Trophoblast cell (in vitro differentiated cells and primary cell): ENCODE results near the gene CTSW.

ENCODE experiments used
- DNase-seq, 2 donors: peaks; one replicate each; pipeline ENCODE4 v3.0.0-alpha.2; 2016
- H2AFZ ChIP-seq: 2 replicates; pipeline ENCODE4 v1.6.1; 2013; ENCODE audit warnings: low read length, moderate library complexity, mild to moderate bottlenecking; ENCODE audit not compliant: insufficient read depth, poor library complexity
- H2AK5ac ChIP-seq: 2 replicates; pipeline ENCODE4 v1.6.1; 2013; ENCODE audit warnings: mild to moderate bottlenecking, low read length
- H2BK120ac ChIP-seq: 2 replicates; pipeline ENCODE4 v1.6.1; 2013; ENCODE audit warnings: low read length, mild to moderate bottlenecking, moderate library complexity; ENCODE audit not compliant: insufficient read depth, poor library complexity
- H2BK12ac ChIP-seq: 2 replicates; pipeline ENCODE4 v1.6.1; 2013; ENCODE audit warnings: mild to moderate bottlenecking, low read length, moderate library complexity
- H2BK5ac ChIP-seq: 2 replicates; pipeline ENCODE4 v1.6.1; 2013; ENCODE audit warnings: low read length, low read depth, moderate library complexity, mild to moderate bottlenecking; ENCODE audit not compliant: poor library complexity
- H3K14ac ChIP-seq: 2 replicates; pipeline ENCODE4 v1.6.1; 2013; ENCODE audit warnings: mild to moderate bottlenecking, low read length
- H3K18ac ChIP-seq: 2 replicates; pipeline ENCODE4 v1.6.1; 2013; ENCODE audit warnings: mild to moderate bottlenecking, low read length
- H3K23ac ChIP-seq: 2 replicates; pipeline ENCODE4 v1.6.1; 2013; ENCODE audit warnings: low read length
- H3K27ac ChIP-seq: 2 replicates; pipeline ENCODE4 v1.5.1; 2013; ENCODE audit warnings: low read depth, mild to moderate bottlenecking, inconsistent platforms, low read length, moderate library complexity
- H3K27me3 ChIP-seq: 2 replicates; pipeline ENCODE4 v1.6.1; 2013; ENCODE audit warnings: inconsistent platforms, mild to moderate bottlenecking, low read length, moderate library complexity; ENCODE audit not compliant: insufficient read depth
- H3K36me3 ChIP-seq, 2 experiments: 1 replicate in 1 of 2; 2 replicates in 1 of 2; pipeline ENCODE4 v1.6.1; 2013; ENCODE audit warnings: low read length in 2 of 2, mild to moderate bottlenecking in 2 of 2, moderate library complexity in 1 of 2; ENCODE audit not compliant: insufficient read depth in 2 of 2, control insufficient read depth in 1 of 2
- H3K4ac ChIP-seq: 2 replicates; pipeline ENCODE4 v1.6.1; 2013; ENCODE audit warnings: low read depth, mild to moderate bottlenecking, low read length, moderate library complexity
- H3K4me1 ChIP-seq, 2 experiments: 1 replicate in 1 of 2; 2 replicates in 1 of 2; pipeline ENCODE4 v1.6.1; 2013; ENCODE audit warnings: low read length in 2 of 2, mild to moderate bottlenecking in 2 of 2, moderate library complexity in 1 of 2; ENCODE audit not compliant: insufficient read depth in 2 of 2, control insufficient read depth in 1 of 2
- H3K4me2 ChIP-seq: 2 replicates; pipeline ENCODE4 v1.6.1; 2013; ENCODE audit warnings: inconsistent platforms, mild to moderate bottlenecking, low read length, moderate library complexity
- H3K4me3 ChIP-seq: 2 replicates; pipeline ENCODE4 v1.5.1; 2013; ENCODE audit warnings: mild to moderate bottlenecking, low read depth, low read length, inconsistent platforms
- H3K79me1 ChIP-seq: one replicate; pipeline ENCODE4 v1.6.1; 2013; ENCODE audit warnings: low read length
- H3K79me2 ChIP-seq: 2 replicates; pipeline ENCODE4 v1.6.1; 2013; ENCODE audit warnings: low read length, mild to moderate bottlenecking; ENCODE audit not compliant: control insufficient read depth, insufficient read depth, poor library complexity
- H3K9ac ChIP-seq: 2 replicates; pipeline ENCODE4 v1.6.1; 2013; ENCODE audit warnings: mild to moderate bottlenecking, low read length
- H3K9me3 ChIP-seq: 2 replicates; pipeline ENCODE4 v1.6.1; 2013; ENCODE audit warnings: low read depth, mild to moderate bottlenecking, control low read depth, inconsistent platforms, low read length; ENCODE audit not compliant: insufficient read depth
- H4K12ac ChIP-seq: 2 replicates; pipeline ENCODE4 v1.6.1; 2013; ENCODE audit warnings: low read depth, mild to moderate bottlenecking, low read length, moderate library complexity
- H4K8ac ChIP-seq: 2 replicates; pipeline ENCODE4 v1.6.1; 2013; ENCODE audit warnings: low read depth, mild to moderate bottlenecking, low read length, moderate library complexity
- H4K91ac ChIP-seq: one replicate; pipeline ENCODE4 v1.6.1; 2013; ENCODE audit warnings: low read depth, mild to moderate bottlenecking, low read length, moderate library complexity
- WGBS: extraction: QIAGEN DNeasy Blood & Tissue Kit; methylation state at CpG from one replicate; pipeline ENCODE4 v1.1.7; 2013; ENCODE audit warnings: missing lambda C conversion rate; ENCODE audit not compliant: insufficient read length, insufficient coverage; ENCODE audit errors: extremely low coverage; 5-methylcytosine and 5-hydroxymethylcytosine counted together

The CTSW gene

DNA sequence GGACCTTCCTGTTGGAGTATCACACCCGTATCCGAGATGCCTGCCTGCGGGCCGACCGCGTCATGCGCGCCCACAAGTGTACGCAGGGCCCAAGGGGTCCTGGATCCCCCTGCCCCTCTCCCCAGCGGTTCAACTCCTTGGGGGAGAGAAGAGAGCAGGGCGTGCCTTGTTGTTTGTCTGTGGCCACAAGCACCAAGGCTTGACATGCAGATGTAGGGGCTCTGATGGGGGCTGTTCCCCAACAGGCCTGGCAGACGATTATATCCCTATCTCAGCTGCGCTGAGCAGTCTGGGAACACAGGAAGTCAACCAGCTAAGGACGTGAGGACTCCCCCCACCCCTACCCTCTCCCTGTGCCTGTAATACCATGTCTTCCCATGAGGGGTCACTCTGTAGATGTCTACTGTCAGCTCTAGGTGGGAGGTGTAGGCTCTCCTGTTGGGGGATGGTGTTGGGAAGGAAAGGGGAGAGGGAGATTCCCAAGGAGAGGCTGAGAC lies 28.5 kb upstream of the CTSW start:
- H2AK5ac ChIP-seq, result no peak overlapping the region
- peaks cover 7% of the 10 kb centered on the region for H3K9me3 ChIP-seq
- no peak overlapping the region for H3K18ac ChIP-seq
- H3K79me1 ChIP-seq, result no peaks in the 10 kb centered on the region
- no peak overlapping the region for H3K14ac ChIP-seq
- peaks cover 2% of the 10 kb centered on the region for H3K79me2 ChIP-seq
- H3K27me3 ChIP-seq, result no peaks in the 10 kb centered on the region
- H3K4me1 ChIP-seq, result peaks cover 2 to 4% of the 10 kb centered on the region in 2 experiments
- peaks cover 47 to 52% of the 10 kb centered on the region in 2 experiments for H3K36me3 ChIP-seq
- no peak overlapping the region for H4K12ac ChIP-seq
- H3K9ac ChIP-seq, result no peak overlapping the region
- no peak overlapping the region for H2BK5ac ChIP-seq
- no peak overlapping the region for H3K4me2 ChIP-seq
- H3K27ac ChIP-seq, result no peak overlapping the region
- no peak overlapping the region for H3K4me3 ChIP-seq
- no peak overlapping the region for H4K8ac ChIP-seq
- no peak overlapping the region for H3K4ac ChIP-seq
- no peak overlapping the region for H3K23ac ChIP-seq
- no peak for DNase-seq
- H2BK12ac ChIP-seq, result no peak overlapping the region
- no peak overlapping the region for H4K91ac ChIP-seq
- H2BK120ac ChIP-seq, result no peak overlapping the region
- no peak overlapping the region for H2AFZ ChIP-seq
- WGBS, result no CpG with 5 or more reads among the region's 14 CpGs

DNA sequence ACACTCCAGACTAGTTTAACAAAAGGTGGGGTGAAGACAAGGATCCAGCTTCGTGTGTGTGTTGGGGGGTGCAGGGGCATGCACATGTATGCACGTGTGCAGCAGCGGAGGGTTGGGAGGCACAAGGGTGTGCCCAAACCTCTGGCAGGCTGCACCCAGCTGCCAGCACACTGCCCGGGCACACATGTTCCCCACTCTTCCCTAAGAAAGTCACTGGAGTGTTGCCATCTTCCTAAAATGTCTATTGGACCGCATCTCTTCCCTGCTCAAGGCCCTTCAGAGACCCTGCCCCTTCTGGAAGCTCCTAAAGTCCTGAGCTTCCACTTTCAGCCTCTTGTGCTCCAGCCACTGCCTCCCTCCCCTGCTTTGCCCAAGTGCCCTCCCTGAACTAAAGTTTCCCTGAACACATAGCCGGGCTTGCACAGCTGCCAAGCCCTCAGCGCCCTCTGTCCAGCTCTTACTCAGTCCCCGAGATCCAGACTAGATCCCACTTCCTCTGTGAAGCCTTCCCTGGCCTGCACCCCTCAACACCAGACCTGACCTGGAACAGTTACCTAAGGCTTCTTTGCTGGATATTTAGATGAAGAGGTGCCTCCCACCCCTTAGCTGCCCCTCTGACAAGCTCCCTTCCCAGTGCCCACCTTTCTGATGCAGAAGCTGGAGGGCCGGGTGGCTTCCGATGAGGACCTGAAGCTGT lies 27.7 kb upstream of the CTSW start:
- no peak overlapping the region for H3K18ac ChIP-seq
- H3K4ac ChIP-seq, result no peak overlapping the region
- H3K79me2 ChIP-seq, result peaks cover 11% of the 10 kb centered on the region
- no peak overlapping the region for H4K91ac ChIP-seq
- no peak overlapping the region for H2AK5ac ChIP-seq
- H3K4me2 ChIP-seq, result no peak overlapping the region
- no peak overlapping the region for H4K8ac ChIP-seq
- no CpG with 5 or more reads among the region's 10 CpGs for WGBS
- no peak for DNase-seq
- no peak overlapping the region for H3K9ac ChIP-seq
- no peak overlapping the region for H3K4me3 ChIP-seq
- peaks cover under 1% of the 10 kb centered on the region for H3K79me1 ChIP-seq
- H3K23ac ChIP-seq, result no peak overlapping the region
- H3K9me3 ChIP-seq, result peaks cover 7% of the 10 kb centered on the region
- no peak overlapping the region for H2BK12ac ChIP-seq
- no peak overlapping the region for H2BK120ac ChIP-seq
- no peak overlapping the region for H4K12ac ChIP-seq
- no peak overlapping the region for H3K27ac ChIP-seq
- H3K27me3 ChIP-seq, result no peaks in the 10 kb centered on the region
- peaks cover 6 to 8% of the 10 kb centered on the region in 2 experiments for H3K4me1 ChIP-seq
- no peak overlapping the region for H2AFZ ChIP-seq
- H2BK5ac ChIP-seq, result no peak overlapping the region
- H3K14ac ChIP-seq, result no peak overlapping the region
- H3K36me3 ChIP-seq, result peaks cover 54 to 59% of the 10 kb centered on the region in 2 experiments

DNA sequence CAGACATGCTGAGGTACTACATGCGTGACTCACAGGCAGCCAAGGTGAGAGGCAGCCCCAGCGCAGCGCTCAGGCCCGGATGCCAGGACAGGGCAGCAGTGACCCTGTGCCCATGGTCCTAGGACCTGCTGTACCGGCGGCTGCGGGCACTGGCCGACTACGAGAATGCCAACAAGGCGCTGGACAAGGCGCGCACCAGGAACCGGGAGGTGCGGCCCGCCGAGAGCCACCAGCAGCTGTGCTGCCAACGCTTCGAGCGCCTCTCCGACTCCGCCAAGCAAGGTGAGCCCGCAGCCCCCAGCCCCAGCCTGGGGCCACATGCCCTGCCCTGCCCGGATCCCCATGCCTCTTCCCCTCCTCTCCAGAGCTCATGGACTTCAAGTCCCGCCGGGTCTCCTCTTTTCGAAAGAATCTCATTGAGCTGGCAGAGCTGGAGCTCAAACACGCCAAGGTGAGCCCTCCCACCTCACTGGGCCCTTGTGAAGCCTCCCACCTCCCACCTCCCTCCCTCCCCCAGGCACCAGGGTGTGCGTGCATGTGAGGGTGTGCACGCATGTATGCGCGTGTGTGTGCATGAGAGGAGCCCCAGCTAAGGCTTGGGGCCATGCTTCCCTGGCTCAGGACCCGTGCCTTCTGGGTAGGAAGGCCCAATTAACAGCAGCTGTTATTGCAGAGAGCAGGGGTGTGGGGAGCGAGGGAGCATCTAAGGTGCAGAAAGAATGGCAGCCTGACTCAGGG lies 27.0 kb upstream of the CTSW start:
- no peak overlapping the region for H3K4me3 ChIP-seq
- no peak for DNase-seq
- H3K27me3 ChIP-seq, result no peaks in the 10 kb centered on the region
- no peak overlapping the region for H3K18ac ChIP-seq
- no peak overlapping the region for H3K27ac ChIP-seq
- H3K9ac ChIP-seq, result no peak overlapping the region
- H3K4me1 ChIP-seq, result peaks cover 6 to 8% of the 10 kb centered on the region in 2 experiments
- no peak overlapping the region for H4K12ac ChIP-seq
- no peak overlapping the region for H2BK120ac ChIP-seq
- no CpG with 5 or more reads among the region's 33 CpGs for WGBS
- H2AK5ac ChIP-seq, result no peak overlapping the region
- H3K4ac ChIP-seq, result no peak overlapping the region
- H3K79me1 ChIP-seq, result peaks cover 8% of the 10 kb centered on the region
- no peak overlapping the region for H3K14ac ChIP-seq
- H4K8ac ChIP-seq, result no peak overlapping the region
- H3K23ac ChIP-seq, result no peak overlapping the region
- no peak overlapping the region for H4K91ac ChIP-seq
- no peak overlapping the region for H3K4me2 ChIP-seq
- no peak overlapping the region for H2BK5ac ChIP-seq
- H3K36me3 ChIP-seq, result peaks cover 55 to 59% of the 10 kb centered on the region in 2 experiments
- no peak overlapping the region for H2BK12ac ChIP-seq
- peaks cover 7% of the 10 kb centered on the region for H3K9me3 ChIP-seq
- H2AFZ ChIP-seq, result no peak overlapping the region
- H3K79me2 ChIP-seq, result peaks cover 18% of the 10 kb centered on the region

DNA sequence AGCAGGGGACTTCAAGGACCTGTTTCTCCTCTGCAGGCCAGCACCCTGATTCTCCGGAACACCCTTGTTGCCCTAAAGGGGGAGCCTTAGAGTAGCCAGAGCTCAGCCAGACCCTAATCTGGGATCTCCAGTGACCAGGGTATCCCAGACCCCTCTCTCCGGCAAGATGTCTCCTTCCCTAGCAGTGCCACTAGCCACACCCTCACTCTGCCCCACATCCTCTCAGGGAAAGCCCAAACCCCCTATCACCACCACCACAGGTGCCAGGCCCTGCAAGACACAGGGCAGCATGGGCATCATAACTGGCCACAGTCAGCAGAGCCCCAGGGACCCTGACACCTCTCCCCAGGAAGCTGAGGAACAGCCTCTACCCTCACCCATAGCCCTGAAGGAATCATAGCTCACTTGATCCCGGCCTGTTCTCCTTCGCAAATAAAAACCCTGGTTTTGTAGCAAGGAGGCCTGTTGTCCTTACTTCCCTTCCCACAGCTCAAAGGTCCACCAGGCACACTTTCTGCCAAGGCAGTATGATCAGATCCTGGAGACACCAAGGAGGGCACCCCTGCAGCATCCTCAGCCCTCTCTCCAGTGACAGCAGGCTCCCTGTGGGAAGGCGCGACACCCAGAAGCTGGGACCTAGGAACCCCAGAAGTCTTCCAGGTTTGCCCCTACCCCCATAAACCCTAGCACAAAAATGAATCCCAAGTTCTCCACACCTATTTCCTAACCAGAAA lies 26.2 kb upstream of the CTSW start:
- H3K4ac ChIP-seq, result no peak overlapping the region
- no peak for DNase-seq
- H3K4me2 ChIP-seq, result no peak overlapping the region
- peaks cover 12% of the 10 kb centered on the region for H3K79me1 ChIP-seq
- H3K4me3 ChIP-seq, result no peak overlapping the region
- no peak overlapping the region for H3K23ac ChIP-seq
- H2BK12ac ChIP-seq, result no peak overlapping the region
- no peak overlapping the region for H3K18ac ChIP-seq
- no peak overlapping the region for H4K91ac ChIP-seq
- H4K8ac ChIP-seq, result no peak overlapping the region
- H3K27me3 ChIP-seq, result no peaks in the 10 kb centered on the region
- H2BK5ac ChIP-seq, result no peak overlapping the region
- H3K27ac ChIP-seq, result no peak overlapping the region
- H3K9me3 ChIP-seq, result peaks cover 7% of the 10 kb centered on the region
- peaks cover 6 to 8% of the 10 kb centered on the region in 2 experiments for H3K4me1 ChIP-seq
- no CpG with 5 or more reads among the region's 6 CpGs for WGBS
- no peak overlapping the region for H3K9ac ChIP-seq
- no peak overlapping the region for H2AK5ac ChIP-seq
- H3K14ac ChIP-seq, result no peak overlapping the region
- H3K79me2 ChIP-seq, result peaks cover 21% of the 10 kb centered on the region
- no peak overlapping the region for H4K12ac ChIP-seq
- no peak overlapping the region for H2BK120ac ChIP-seq
- H3K36me3 ChIP-seq, result peaks cover 55 to 59% of the 10 kb centered on the region in 2 experiments
- no peak overlapping the region for H2AFZ ChIP-seq
